ENCODE data around the gene PCAT6. TPM values are rescaled to one million over a fixed set of nuclear protein-coding genes. Genes with fewer than 3 reads are reported as not detected.

Gene PCAT6
- total RNA-seq, 2 donors from 2014 or later, result not detected

DNA sequence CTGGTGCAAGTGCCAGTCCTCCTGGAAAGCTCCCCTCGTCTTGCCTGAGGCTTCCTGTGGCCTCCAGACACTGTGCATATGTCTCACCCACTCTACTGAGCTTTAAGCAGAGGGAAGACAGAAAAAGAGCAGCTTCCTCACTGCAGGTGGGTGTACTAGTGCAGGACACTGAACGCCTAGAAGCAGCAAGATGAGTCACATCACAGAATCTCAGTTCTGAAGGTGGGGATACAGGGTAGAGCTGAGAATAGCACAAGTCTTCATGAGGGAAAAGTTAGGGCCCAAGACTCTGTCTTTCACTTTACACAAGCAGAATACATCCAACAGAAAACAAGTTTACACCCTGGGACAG is 37.4 kb downstream of the PCAT6 start:
- no peak for ATAC-seq (ENCODE audit: insufficient number of reproducible peaks, low FRiP score, low read depth)
- TF ChIP-seq, protein P1, sequence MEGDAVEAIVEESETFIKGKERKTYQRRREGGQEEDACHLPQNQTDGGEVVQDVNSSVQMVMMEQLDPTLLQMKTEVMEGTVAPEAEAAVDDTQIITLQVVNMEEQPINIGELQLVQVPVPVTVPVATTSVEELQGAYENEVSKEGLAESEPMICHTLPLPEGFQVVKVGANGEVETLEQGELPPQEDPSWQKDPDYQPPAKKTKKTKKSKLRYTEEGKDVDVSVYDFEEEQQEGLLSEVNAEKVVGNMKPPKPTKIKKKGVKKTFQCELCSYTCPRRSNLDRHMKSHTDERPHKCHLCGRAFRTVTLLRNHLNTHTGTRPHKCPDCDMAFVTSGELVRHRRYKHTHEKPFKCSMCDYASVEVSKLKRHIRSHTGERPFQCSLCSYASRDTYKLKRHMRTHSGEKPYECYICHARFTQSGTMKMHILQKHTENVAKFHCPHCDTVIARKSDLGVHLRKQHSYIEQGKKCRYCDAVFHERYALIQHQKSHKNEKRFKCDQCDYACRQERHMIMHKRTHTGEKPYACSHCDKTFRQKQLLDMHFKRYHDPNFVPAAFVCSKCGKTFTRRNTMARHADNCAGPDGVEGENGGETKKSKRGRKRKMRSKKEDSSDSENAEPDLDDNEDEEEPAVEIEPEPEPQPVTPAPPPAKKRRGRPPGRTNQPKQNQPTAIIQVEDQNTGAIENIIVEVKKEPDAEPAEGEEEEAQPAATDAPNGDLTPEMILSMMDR (IDR thresholded peaks at IDR 0.05), result no peak
- no peak for DNase-seq (ENCODE audit: low spot score)

DNA sequence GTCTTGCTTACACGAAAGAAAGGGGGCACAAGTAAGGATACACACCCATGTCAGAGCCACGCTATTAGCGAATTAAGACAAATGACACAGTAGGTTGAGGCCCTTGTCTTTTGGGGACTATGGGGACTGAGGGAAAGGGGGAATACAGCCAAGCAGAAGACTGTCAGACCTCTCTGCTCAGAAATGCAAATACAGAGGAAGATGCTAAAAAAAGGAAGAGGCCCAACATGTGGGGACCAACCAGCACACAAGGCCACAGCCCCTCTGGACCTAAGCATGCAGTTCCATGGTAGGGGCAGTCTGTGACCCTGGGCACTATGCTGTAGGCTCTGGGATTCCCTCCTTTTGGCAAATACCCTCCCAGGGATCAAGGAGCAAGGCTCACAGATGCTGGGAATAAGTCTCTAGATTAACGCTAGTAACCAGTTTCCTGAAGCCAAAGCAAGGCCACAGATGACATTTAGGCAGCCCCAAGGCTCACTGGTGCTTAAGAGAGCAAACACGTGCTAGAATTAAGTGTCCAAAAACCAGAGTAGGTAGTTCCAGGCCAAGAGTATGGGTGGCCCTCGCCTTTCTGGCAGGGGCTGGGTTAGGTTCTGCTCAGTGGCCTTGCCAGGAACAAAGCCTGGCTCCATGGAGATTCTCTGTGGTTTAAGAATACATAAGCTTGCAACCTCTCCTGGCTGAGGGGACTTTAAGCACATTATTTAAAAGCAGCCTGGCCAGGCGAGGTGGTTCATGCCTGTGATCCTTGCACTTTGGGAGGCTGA is 40.0 kb downstream of the PCAT6 start:
- no peak for DNase-seq (ENCODE audit: low spot score)
- no peak overlapping the region for H3K27ac ChIP-seq
- no peak for ATAC-seq (ENCODE audit: insufficient number of reproducible peaks, low FRiP score, low read depth)

More for the DNA sequence above, 37.4 kb downstream of the PCAT6 start:
- H3K27me3 ChIP-seq (replicated peaks; ENCODE audit: insufficient read depth), result no peaks in the 10 kb centered on the region
- H3K36me3 ChIP-seq, result no peaks in the 10 kb centered on the region
- H3K9me3 ChIP-seq, result no peaks in the 10 kb centered on the region
- H3K27ac ChIP-seq, result no peak overlapping the region
- H3K4me1 ChIP-seq (ENCODE audit: control insufficient read depth in 1 of 2, low read depth in 2 of 2), result no peaks in the 10 kb centered on the region
- no peak overlapping the region for H3K4me3 ChIP-seq

DNA sequence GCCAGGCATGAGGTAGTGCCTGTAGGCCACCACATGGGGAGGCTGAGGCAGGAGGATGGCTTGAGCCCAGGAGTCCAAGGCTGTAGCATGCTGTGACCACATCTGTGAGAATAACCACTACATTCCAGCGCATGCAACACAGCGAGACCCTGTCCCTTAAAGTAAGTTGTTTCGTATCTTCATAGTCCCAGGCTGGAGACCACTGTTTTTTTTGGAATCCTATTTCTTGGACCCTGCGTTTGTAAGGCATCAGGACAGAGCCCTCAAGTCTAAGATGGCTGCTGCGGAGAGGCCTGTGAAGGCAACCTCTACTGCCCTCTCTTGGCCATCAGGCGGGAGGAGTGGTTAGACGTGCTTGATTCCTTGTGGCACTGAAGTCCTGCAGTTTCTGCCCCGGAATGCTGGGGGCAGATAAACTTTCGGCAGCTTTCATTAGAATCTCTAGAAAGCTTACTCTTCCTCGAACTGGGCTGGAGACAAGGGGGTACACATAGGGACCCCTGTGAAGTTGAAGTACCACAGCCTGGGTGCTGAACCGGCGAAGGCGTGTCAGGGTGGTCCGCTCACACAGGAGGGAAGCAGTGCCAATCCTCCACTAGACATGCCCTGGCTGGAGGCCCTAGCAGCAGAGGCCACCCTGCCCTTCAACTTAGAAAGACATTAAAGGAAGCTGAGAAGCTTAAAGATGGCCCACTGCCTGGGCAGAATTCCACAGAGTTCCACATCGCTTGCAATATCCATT is 41.6 kb downstream of the PCAT6 start:
- Histone ChIP-seq H3K4me1 (ENCODE audit: control insufficient read depth in 1 of 2, low read depth in 2 of 2) (no peaks in the 10 kb centered on the region), H3K27ac (no peak overlapping the region), H3K36me3 (no peaks in the 10 kb centered on the region), H3K27me3 (replicated peaks; ENCODE audit: insufficient read depth) (no peaks in the 10 kb centered on the region), H3K4me3 (no peak overlapping the region), H3K9me3 (no peaks in the 10 kb centered on the region)
- DNase-seq (ENCODE audit: low spot score) (no peak), ATAC-seq (ENCODE audit: insufficient number of reproducible peaks, low FRiP score, low read depth) (no peak)
- TF ChIP-seq, protein P1 (IDR thresholded peaks at IDR 0.05), result no peak

More for the DNA sequence above, 40.0 kb downstream of the PCAT6 start:
- H3K27me3 ChIP-seq (replicated peaks; ENCODE audit: insufficient read depth), result no peaks in the 10 kb centered on the region
- TF ChIP-seq, protein P1 (IDR thresholded peaks at IDR 0.05), result no peak
- H3K9me3 ChIP-seq, result no peaks in the 10 kb centered on the region
- H3K36me3 ChIP-seq, result no peaks in the 10 kb centered on the region
- no peak overlapping the region for H3K4me3 ChIP-seq
- no peaks in the 10 kb centered on the region for H3K4me1 ChIP-seq (ENCODE audit: control insufficient read depth in 1 of 2, low read depth in 2 of 2)

DNA sequence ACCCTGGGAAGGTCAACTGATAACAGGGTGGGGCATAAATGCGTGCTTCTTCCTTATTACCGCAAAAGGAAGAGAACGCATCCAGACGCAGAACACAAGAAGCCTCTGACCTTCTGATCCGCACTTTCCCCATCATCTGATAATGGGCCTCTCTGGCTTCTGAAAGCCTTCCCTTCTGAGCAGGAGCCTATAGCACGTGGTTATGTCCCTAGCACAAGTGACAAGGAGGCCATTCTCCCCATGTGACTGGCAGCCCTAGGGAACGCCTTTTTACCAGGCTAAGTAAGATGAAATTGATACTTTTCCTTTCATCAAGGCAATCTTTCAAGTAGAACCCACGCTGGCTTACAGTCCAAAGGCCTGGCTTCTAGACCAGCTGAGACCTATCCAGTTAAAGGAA is 44.0 kb downstream of the PCAT6 start:
- no peaks in the 10 kb centered on the region for H3K4me1 ChIP-seq (ENCODE audit: control insufficient read depth in 1 of 2, low read depth in 2 of 2)
- no peaks in the 10 kb centered on the region for H3K27me3 ChIP-seq (replicated peaks; ENCODE audit: insufficient read depth)
- ATAC-seq (ENCODE audit: insufficient number of reproducible peaks, low FRiP score, low read depth) (no peak), DNase-seq (ENCODE audit: low spot score) (no peak)
- TF ChIP-seq, protein P1 (IDR thresholded peaks at IDR 0.05), result no peak
- H3K27ac ChIP-seq, result no peak overlapping the region
- no peaks in the 10 kb centered on the region for H3K9me3 ChIP-seq
- no peak overlapping the region for H3K4me3 ChIP-seq
- no peaks in the 10 kb centered on the region for H3K36me3 ChIP-seq

DNA sequence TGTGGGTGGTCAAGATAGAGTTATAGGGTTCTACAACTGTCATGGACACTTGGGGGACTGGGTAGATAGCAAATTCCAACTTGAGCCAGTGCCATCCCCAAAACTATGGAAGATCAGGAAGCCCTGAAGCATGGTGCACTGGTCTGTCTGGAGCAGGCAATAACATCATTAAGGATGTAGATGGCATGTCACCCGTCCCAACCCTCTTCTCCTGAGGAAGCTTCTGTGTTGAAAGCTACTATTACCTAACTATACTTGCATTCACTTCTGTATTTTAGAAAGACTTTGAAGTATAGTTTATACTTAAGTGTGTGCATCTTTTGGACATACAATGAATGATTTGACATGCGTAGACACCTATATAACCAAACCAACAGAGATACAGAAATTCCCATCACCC is 45.3 kb downstream of the PCAT6 start:
- Histone ChIP-seq H3K9me3 (no peaks in the 10 kb centered on the region), H3K4me1 (ENCODE audit: control insufficient read depth in 1 of 2, low read depth in 2 of 2) (peaks cover 2 to 5% of the 10 kb centered on the region in 2 donors), H3K36me3 (no peaks in the 10 kb centered on the region), H3K4me3 (no peak overlapping the region), H3K27ac (no peak overlapping the region), H3K27me3 (replicated peaks; ENCODE audit: insufficient read depth) (no peaks in the 10 kb centered on the region)
- TF ChIP-seq, protein P1 (IDR thresholded peaks at IDR 0.05), result no peak
- ATAC-seq (ENCODE audit: insufficient number of reproducible peaks, low FRiP score, low read depth) (no peak), DNase-seq (ENCODE audit: low spot score) (no peak)
